K562 (cell line): ENCODE results near the gene ST6GAL1. TPM values are rescaled to one million over a fixed set of nuclear protein-coding genes. Genes with fewer than 3 reads are reported as not detected.

ENCODE experiments used
- ATAC-seq: fragments of 200-7000 bp; cut with Tn5 transposase; 3 replicates; pipeline ENCODE4 v1.9.1; 2020; ENCODE audit warnings: moderate library complexity
- BruUV-seq: library from RNA; stranded (reverse); fragments of 400-500 nt; replicated peaks from 2 replicates; lab custom pipeline; 2021; lab: Mats Ljungman, UMichigan
- CTCF ChIA-PET: fragments of 300-600 bp; formaldehyde crosslinking; extraction: SDS; loops from one replicate; lab custom pipeline; 2021; ENCODE audit warnings: low intra/inter-chr PET ratio; lab: Yijun Ruan, JAX
- POLR2A ChIA-PET: fragments of 300-600, 350-650 bp; sonication (Branson Sonifier 250); formaldehyde crosslinking; extraction: SDS; loops from one replicate; lab custom pipeline; 2021; ENCODE audit warnings: antibody characterized with exemption, inconsistent platforms; lab: Yijun Ruan, JAX
- DNase-seq, 4 experiments: peaks; one replicate each; pipeline versions ENCODE4 v3.0.0 to v3.0.0-alpha.2; 2011 to 2018; ENCODE audit warnings: low spot score in 3 of 4, mixed read lengths in 3 of 4; ENCODE audit errors: extremely low read depth in 1 of 4
- FAIRE-seq: peaks from 2 replicates; lab custom pipeline; 2011; peaks lifted over from hg19 to GRCh38; lab: Jason Lieb, UNC
- H2AFZ ChIP-seq: 2 replicates; pipeline ENCODE4 v1.6.0; 2011; ENCODE audit warnings: low read depth, low read length, control low read depth, inconsistent platforms
- H3K27ac ChIP-seq: fragments of 200-600 bp; 3 replicates; pipeline ENCODE4 v1.8.0; 2011; ENCODE audit warnings: low read depth, mild to moderate bottlenecking, control low read depth, inconsistent platforms, low read length, moderate library complexity, mixed read lengths; ENCODE audit errors: extremely low read depth
- H3K27me3 ChIP-seq, 2 experiments: fragments of 300-600 bp in 1 of 2; 2 replicates in 1 of 2; 3 replicates in 1 of 2; pipeline versions ENCODE4 v1.6.0 to v1.8.0; 2011; ENCODE audit warnings: inconsistent platforms in 2 of 2, low read length in 2 of 2, mild to moderate bottlenecking in 1 of 2, mixed read lengths in 1 of 2, moderate library complexity in 1 of 2; ENCODE audit not compliant: control insufficient read depth in 2 of 2, insufficient read depth in 2 of 2
- H3K36me3 ChIP-seq: fragments of 300-600 bp; 3 replicates; pipeline ENCODE4 v1.8.0; 2011; ENCODE audit warnings: mild to moderate bottlenecking, low read length, inconsistent platforms; ENCODE audit not compliant: control insufficient read depth, insufficient read depth
- H3K4me1 ChIP-seq, 2 experiments: fragments of 200-600 bp in 1 of 2; replicated peaks in 1 of 2; 2 replicates in 1 of 2; 3 replicates in 1 of 2; pipeline versions ENCODE4 v1.5.1 to v1.8.0; 2011; ENCODE audit warnings: inconsistent platforms in 2 of 2, low read length in 2 of 2, mild to moderate bottlenecking in 1 of 2, mixed read lengths in 1 of 2, moderate library complexity in 1 of 2; ENCODE audit not compliant: control insufficient read depth in 2 of 2, insufficient read depth in 2 of 2
- H3K4me2 ChIP-seq: 2 replicates; pipeline ENCODE4 v1.6.1; 2011; ENCODE audit warnings: low read length, control low read depth, inconsistent platforms, mixed read lengths; ENCODE audit not compliant: insufficient read depth
- H3K4me3 ChIP-seq: fragments of 200-600 bp; sonication (generic), shearing (Covaris generic); 2 replicates; pipeline ENCODE4 v1.5.1; 2016; ENCODE audit warnings: control low read depth, inconsistent platforms
- H3K79me2 ChIP-seq: fragments of 200-600 bp; 3 replicates; pipeline ENCODE4 v1.8.0; 2011; ENCODE audit warnings: low read length, inconsistent platforms; ENCODE audit not compliant: control insufficient read depth, insufficient read depth
- H3K9ac ChIP-seq, 2 experiments: 2 replicates each; pipeline versions ENCODE4 v1.6.0 to v1.6.1; 2011; ENCODE audit warnings: low read depth in 2 of 2, low read length in 2 of 2, control low read depth in 1 of 2, inconsistent platforms in 1 of 2, mild to moderate bottlenecking in 1 of 2, mixed read lengths in 1 of 2; ENCODE audit not compliant: insufficient read depth in 1 of 2
- H3K9me1 ChIP-seq: one replicate; pipeline ENCODE4 v1.6.0; 2011; ENCODE audit warnings: inconsistent platforms, mild to moderate bottlenecking, low read length, moderate library complexity; ENCODE audit not compliant: control insufficient read depth, insufficient read depth
- H3K9me3 ChIP-seq: replicated peaks from 2 replicates; pipeline ENCODE4 v1.5.1; 2011; ENCODE audit warnings: low read depth, low read length, inconsistent platforms; ENCODE audit not compliant: control insufficient read depth, insufficient read depth
- H4K20me1 ChIP-seq: replicated peaks from 2 replicates; pipeline ENCODE4 v1.6.1; 2011; ENCODE audit warnings: low read length, inconsistent platforms, mixed read lengths; ENCODE audit not compliant: control insufficient read depth, insufficient read depth
- BHLHE40 ChIP-seq: IDR thresholded peaks from 2 replicates; pipeline ENCODE4 v1.6.1; 2011; ENCODE audit warnings: low read length, improper control_type of control experiment
- CC2D1A ChIP-seq: fragments of 450-650 bp; IDR thresholded peaks from 2 replicates; pipeline ENCODE4 v1.6.1; 2017; ENCODE audit warnings: mild to moderate bottlenecking
- CREB3 ChIP-seq: fragments of 450-650 bp; conservative IDR thresholded peaks from 2 replicates; pipeline ENCODE4 v1.6.1; 2016; ENCODE audit warnings: missing genetic modification characterization, low read depth, mild to moderate bottlenecking, missing compliant biosample characterization, moderate library complexity
- EP300 ChIP-seq: IDR thresholded peaks from 2 replicates; pipeline ENCODE4 v1.6.1; 2012; ENCODE audit warnings: low read length, improper control_type of control experiment
- HDAC1 ChIP-seq, 2 experiments: fragments of 450-650 bp; IDR thresholded peaks; 2 replicates each; pipeline ENCODE4 v1.6.1; 2016 to 2017; ENCODE audit warnings: inconsistent platforms in 1 of 2, mild to moderate bottlenecking in 1 of 2, moderate library complexity in 1 of 2
- MAFK ChIP-seq: IDR thresholded peaks from 2 replicates; pipeline ENCODE4 v1.6.1; 2011; ENCODE audit warnings: low read length, improper control_type of control experiment
- NR4A1 ChIP-seq, 2 experiments: fragments of 250-450 bp in 1 of 2; fragments of 450-650 bp in 1 of 2; sonication (Bioruptor Pico) in 1 of 2; IDR thresholded peaks; 2 replicates each; pipeline versions ENCODE4 v1.4.0 to v1.6.1; 2016 to 2020; ENCODE audit warnings: mild to moderate bottlenecking in 2 of 2, missing compliant biosample characterization in 1 of 2, missing genetic modification characterization in 1 of 2, moderate library complexity in 1 of 2
- RAD21 ChIP-seq, 2 experiments: fragments of 250-450 bp in 1 of 2; fragments of 450-650 bp in 1 of 2; sonication (Bioruptor Pico) in 1 of 2; formaldehyde crosslinking in 1 of 2; IDR thresholded peaks in 1 of 2; conservative IDR thresholded peaks in 1 of 2; 2 replicates each; pipeline versions ENCODE4 v1.4.0 to v1.8.0; 2020 to 2022; ENCODE audit warnings: mild to moderate bottlenecking in 2 of 2, moderate library complexity in 1 of 2
- SMAD4 ChIP-seq: fragments of 250-450 bp; sonication (Bioruptor Pico); conservative IDR thresholded peaks from 2 replicates; pipeline ENCODE4 v1.8.0; 2021; ENCODE audit warnings: inconsistent platforms, mild to moderate bottlenecking, moderate library complexity
- SMARCA4 ChIP-seq: fragments of 450-650 bp; IDR thresholded peaks from 2 replicates; pipeline ENCODE4 v1.6.1; 2016
- TAL1 ChIP-seq: fragments of 450-650 bp; IDR thresholded peaks from 2 replicates; pipeline ENCODE4 v1.6.1; 2016; ENCODE audit warnings: mild to moderate bottlenecking
- TBP ChIP-seq: optimal IDR thresholded peaks from 2 replicates; pipeline ENCODE3; 2011; ENCODE audit warnings: low read depth, low read length, improper control_type of control experiment
- YY1 ChIP-seq, 3 experiments: IDR thresholded peaks; 2 replicates each; pipeline ENCODE4 v1.6.1; 2011; ENCODE audit warnings: low read length in 2 of 3, mild to moderate bottlenecking in 2 of 3, moderate library complexity in 2 of 3, borderline replicate concordance in 1 of 3, control low read depth in 1 of 3, low read depth in 1 of 3; ENCODE audit not compliant: insufficient read depth in 3 of 3, insufficient replicate concordance in 2 of 3, control insufficient read depth in 1 of 3, insufficient read length in 1 of 3; ENCODE audit errors: extremely low read depth in 1 of 3
- ZBTB5 ChIP-seq: fragments of 450-650 bp; IDR thresholded peaks from 2 replicates; pipeline ENCODE4 v1.6.1; 2017; ENCODE audit warnings: antibody characterized with exemption
- ZKSCAN1 ChIP-seq: fragments of 150-350 bp; IDR thresholded peaks from 2 replicates; pipeline ENCODE4 v1.6.1; 2016; ENCODE audit warnings: low read depth, low read length
- WGBS: fragments of 100-300 bp; shearing (Covaris generic); methylation state at CpG from one replicate; pipeline ENCODE4 v1.1.6; 2016; ENCODE audit warnings: low coverage, mixed read lengths; ENCODE audit not compliant: insufficient coverage; ENCODE audit errors: missing lambda C conversion rate; 5-methylcytosine and 5-hydroxymethylcytosine counted together
- in situ Hi-C: fragments of 300-500 bp; cut with MboI; formaldehyde crosslinking; loops from 4 replicates; pipeline ENCODE4 v1.15.0; 2018; ENCODE audit warnings: inconsistent platforms, mixed read lengths
- intact Hi-C: fragments of 100-400 bp; cut with micrococcal nuclease; formaldehyde crosslinking; loops from 2 replicates; pipeline ENCODE4 v1.14.2; 2022
- polyA plus RNA-seq, 8 experiments: library from polyadenylated mRNA; depleted of rRNA in 4 of 8; stranded (reverse) in 5 of 8; unstranded in 3 of 8; fragments of >200 nt; fragmentation: Nextera tagmentation in 2 of 8; fragmentation: Illumina TruSeq in 1 of 8; extraction: Ambion mirVana in 2 of 8; extraction: Trizol in 1 of 8; gene quantifications; 2 replicates each; pipeline versions ENCODE4 v1.2.1 to v1.2.3, GENCODE V29; 2011 to 2014; ENCODE audit warnings: inconsistent platforms in 1 of 8, missing spikeins in 1 of 8
- total RNA-seq, 7 experiments: library from RNA; depleted of rRNA in 6 of 7; stranded (reverse); fragments of >200 nt in 6 of 7; fragmentation: Illumina TruSeq in 2 of 7; extraction: Trizol in 2 of 7; gene quantifications; 2 replicates each; pipeline versions ENCODE4 v1.2.1 to v1.2.3, GENCODE V29; 2011 to 2021; ENCODE audit warnings: low replicate concordance in 1 of 7
- TF ChIP-seq, protein P1 (sequence below): fragments of 450-650 bp; IDR thresholded peaks from 2 replicates; pipeline ENCODE4 v1.6.1; 2016; ENCODE audit warnings: borderline replicate concordance

ST6GAL1 gene
- total and polyA plus RNA-seq, 9 of the 15 experiments (the other 6 are each of a cell fraction or from before 2014, with no cell fraction given), result 31.9 to 145 (median 71.0) TPM

DNA sequence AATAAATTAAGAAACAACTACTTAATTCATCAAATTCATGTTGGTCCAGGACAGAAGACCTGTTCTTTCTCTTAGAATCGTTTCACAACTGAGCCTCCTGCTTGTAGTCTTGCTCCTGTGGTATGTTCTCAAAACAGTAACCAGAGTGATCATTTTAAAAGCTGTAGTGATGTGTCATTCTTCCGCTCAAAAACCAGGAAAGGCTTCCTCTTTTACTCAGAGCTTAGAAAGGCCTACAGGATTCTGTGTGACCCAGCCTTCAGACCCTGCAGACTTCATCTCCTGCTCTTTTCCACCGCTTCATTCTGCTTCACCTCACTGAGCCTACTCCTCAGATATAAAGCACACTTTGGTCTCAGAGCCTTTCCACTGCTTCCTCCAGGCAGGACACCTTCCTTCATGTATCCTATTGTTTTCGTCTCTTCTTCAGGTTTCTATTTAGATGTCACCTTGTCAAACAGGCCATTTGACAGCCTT is 22.7 kb downstream of the ST6GAL1 start:
- WGBS, result 11% methylated on average over 4 of the region's 4 CpGs
- CTCF ChIA-PET, result no interaction called here
- intact Hi-C loops, result loop anchor here (5.0 kb wide), 1 partner anchor 69 kb away; no protein-coding TSS in a partner anchor
- Histone ChIP-seq H3K9ac (peak overlapping the region; percentile 19 to 52; a peak in 2 of 4 replicates), H3K27ac (peak overlapping the region; percentile 75), H3K27me3 (no peaks in the 10 kb centered on the region), H3K4me2 (peak overlapping the region; percentile 40), H2AFZ (peak overlapping the region; percentile 65), H3K9me3 (peaks cover 6% of the 10 kb centered on the region; the same call in 1 of the 2 replicates), H3K79me2 (peaks cover 94% of the 10 kb centered on the region), H3K9me1 (no peaks in the 10 kb centered on the region), H4K20me1 (no peaks in the 10 kb centered on the region), H3K36me3 (peaks cover 42% of the 10 kb centered on the region), H3K4me1 (peaks cover 49 to 59% of the 10 kb centered on the region in 2 experiments), H3K4me3 (no peak overlapping the region)
- peak; percentile 61 for FAIRE-seq
- BruUV-seq, result no TSS peak
- POLR2A ChIA-PET, result interaction anchor here (0.6 to 1.0 kb wide), 4 partner anchors 9 to 169 kb away, joined by 3 to 4 read pairs (median 3); no protein-coding TSS in a partner anchor
- DNase-seq, result peak in 2 of 4 experiments; percentile 52 to 72
- ATAC-seq, result peak; percentile 42
- in situ Hi-C loops, result no loop called here
- TF ChIP-seq RAD21 (CRISPR knock-in tag; conservative IDR thresholded peaks at IDR 0.05 in 1 of 2, IDR thresholded peaks at IDR 0.05 in 1 of 2) (peak in 1 of 2 experiments; percentile 33; a peak in 2 of 4 replicates), YY1 (IDR thresholded peaks at IDR 0.05; ENCODE audit: borderline replicate concordance in 1 of 3, control insufficient read depth in 1 of 3, extremely low read depth in 1 of 3, insufficient read depth in 3 of 3, insufficient read length in 1 of 3, insufficient replicate concordance in 2 of 3, low read depth in 1 of 3, low read length in 2 of 3) (no peak), SMAD4 (no peak), NR4A1 (CRISPR knock-in tag; IDR thresholded peaks at IDR 0.05) (no peak), NR4A1 (tag; IDR thresholded peaks at IDR 0.05) (no peak), ZKSCAN1 (no peak), HDAC1 (IDR thresholded peaks at IDR 0.05) (peak in 1 of 2 experiments; percentile 41; a peak in 1 of 4 replicates), CC2D1A (no peak), EP300 (peak; percentile 35; the same call in 1 of the 2 replicates), BHLHE40 (no peak), CREB3 (tag) (0 out of 2 replicates have a peak, but pooled peaks have one; percentile 26), ZBTB5 (no peak), TBP (no peak), MAFK (peak; percentile 44; the same call in 1 of the 2 replicates), TAL1 (no peak), SMARCA4 (peak; percentile 63; the same call in 1 of the 2 replicates)
- TF ChIP-seq, protein P1, sequence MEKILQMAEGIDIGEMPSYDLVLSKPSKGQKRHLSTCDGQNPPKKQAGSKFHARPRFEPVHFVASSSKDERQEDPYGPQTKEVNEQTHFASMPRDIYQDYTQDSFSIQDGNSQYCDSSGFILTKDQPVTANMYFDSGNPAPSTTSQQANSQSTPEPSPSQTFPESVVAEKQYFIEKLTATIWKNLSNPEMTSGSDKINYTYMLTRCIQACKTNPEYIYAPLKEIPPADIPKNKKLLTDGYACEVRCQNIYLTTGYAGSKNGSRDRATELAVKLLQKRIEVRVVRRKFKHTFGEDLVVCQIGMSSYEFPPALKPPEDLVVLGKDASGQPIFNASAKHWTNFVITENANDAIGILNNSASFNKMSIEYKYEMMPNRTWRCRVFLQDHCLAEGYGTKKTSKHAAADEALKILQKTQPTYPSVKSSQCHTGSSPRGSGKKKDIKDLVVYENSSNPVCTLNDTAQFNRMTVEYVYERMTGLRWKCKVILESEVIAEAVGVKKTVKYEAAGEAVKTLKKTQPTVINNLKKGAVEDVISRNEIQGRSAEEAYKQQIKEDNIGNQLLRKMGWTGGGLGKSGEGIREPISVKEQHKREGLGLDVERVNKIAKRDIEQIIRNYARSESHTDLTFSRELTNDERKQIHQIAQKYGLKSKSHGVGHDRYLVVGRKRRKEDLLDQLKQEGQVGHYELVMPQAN, result 0 out of 2 replicates have a peak, but pooled peaks have one; percentile 34
